UCSD-AML1 (cell line): ENCODE measurements around the gene MACO1.
A peak's percentile ranks its signal among the peaks of the same experiment; 100 is the strongest.

Source experiments
- DNase-seq: peaks from one replicate; lab custom pipeline; 2025; ENCODE audit not compliant: unreplicated experiment; lab: John Stamatoyannopoulos, UW

MACO1 gene

GRCh38 chr1:25520446-25521061, 89.9 kb downstream of the MACO1 start:
- DNase-seq = peak; percentile 41

GRCh38 chr1:25522031-25522655, 91.4 kb downstream of the MACO1 start:
- DNase-seq = no peak

- no peak for DNase-seq
Observed at GRCh38 chr1:25523542-25523941, 92.8 kb downstream of the MACO1 start.

- no peak for DNase-seq
Observed at GRCh38 chr1:25524568-25525360, 94.1 kb downstream of the MACO1 start.

- DNase-seq = no peak
Observed at GRCh38 chr1:25525361-25525688, 94.6 kb downstream of the MACO1 start.

- no peak for DNase-seq
Observed at GRCh38 chr1:25526753-25527152, 96.1 kb downstream of the MACO1 start.

GRCh38 chr1:25527226-25527846, 96.6 kb downstream of the MACO1 start:
- no peak for DNase-seq

- no peak for DNase-seq
Observed at GRCh38 chr1:25527946-25528595, 97.4 kb downstream of the MACO1 start.

- DNase-seq = no peak
Observed at GRCh38 chr1:25528881-25529517, 98.3 kb downstream of the MACO1 start.

GRCh38 chr1:25529518-25530185, 99.0 kb downstream of the MACO1 start:
- DNase-seq = no peak

GRCh38 chr1:25530186-25531081, 99.7 kb downstream of the MACO1 start:
- DNase-seq = no peak

GRCh38 chr1:25531082-25531461, 100.4 kb downstream of the MACO1 start:
- DNase-seq = no peak

GRCh38 chr1:25532970-25533369, 102.3 kb downstream of the MACO1 start:
- no peak for DNase-seq

- DNase-seq = no peak
Observed at GRCh38 chr1:25533775-25534409, 103.2 kb downstream of the MACO1 start.

GRCh38 chr1:25534410-25534788, 103.7 kb downstream of the MACO1 start:
- no peak for DNase-seq

- no peak for DNase-seq
Observed at GRCh38 chr1:25536124-25536523, 105.4 kb downstream of the MACO1 start.

- no peak for DNase-seq
Observed at GRCh38 chr1:25537153-25537831, 106.6 kb downstream of the MACO1 start.

- no peak for DNase-seq
Observed at GRCh38 chr1:25538191-25538767, 107.6 kb downstream of the MACO1 start.
